Sigmoid colon (tissue), 4 donors: ENCODE measurements around the gene ANO1.

ENCODE experiments used
- EP300 ChIP-seq, 4 donors: sonication (generic); formaldehyde crosslinking; IDR thresholded peaks; one replicate each; pipeline ENCODE4 v1.6.1; 2017; ENCODE audit warnings: antibody characterized with exemption in 4 of 4
- POLR2A ChIP-seq, 2 donors: fragments of 450-650 bp; IDR thresholded peaks; one replicate each; pipeline ENCODE4 v1.6.1; 2016; ENCODE audit warnings: antibody characterized with exemption in 2 of 2, mild to moderate bottlenecking in 2 of 2, moderate library complexity in 2 of 2
- POLR2AphosphoS5 ChIP-seq, 4 donors: sonication (generic); formaldehyde crosslinking; IDR thresholded peaks; one replicate each; pipeline ENCODE4 v1.6.1; 2017; ENCODE audit warnings: antibody characterized with exemption in 4 of 4
- TF ChIP-seq, protein P1 (sequence below), 4 experiments: fragments of 450-650 bp in 3 of 4; fragments of 200-600 bp in 1 of 4; IDR thresholded peaks; one replicate each; pipeline ENCODE4 v1.5.1; 2016 to 2019; ENCODE audit warnings: antibody characterized with exemption in 4 of 4, mild to moderate bottlenecking in 3 of 4, moderate library complexity in 2 of 4

GRCh38 chr11:70233034-70233433 lies 154.9 kb downstream of the ANO1 start:
- TF ChIP-seq, protein P1, sequence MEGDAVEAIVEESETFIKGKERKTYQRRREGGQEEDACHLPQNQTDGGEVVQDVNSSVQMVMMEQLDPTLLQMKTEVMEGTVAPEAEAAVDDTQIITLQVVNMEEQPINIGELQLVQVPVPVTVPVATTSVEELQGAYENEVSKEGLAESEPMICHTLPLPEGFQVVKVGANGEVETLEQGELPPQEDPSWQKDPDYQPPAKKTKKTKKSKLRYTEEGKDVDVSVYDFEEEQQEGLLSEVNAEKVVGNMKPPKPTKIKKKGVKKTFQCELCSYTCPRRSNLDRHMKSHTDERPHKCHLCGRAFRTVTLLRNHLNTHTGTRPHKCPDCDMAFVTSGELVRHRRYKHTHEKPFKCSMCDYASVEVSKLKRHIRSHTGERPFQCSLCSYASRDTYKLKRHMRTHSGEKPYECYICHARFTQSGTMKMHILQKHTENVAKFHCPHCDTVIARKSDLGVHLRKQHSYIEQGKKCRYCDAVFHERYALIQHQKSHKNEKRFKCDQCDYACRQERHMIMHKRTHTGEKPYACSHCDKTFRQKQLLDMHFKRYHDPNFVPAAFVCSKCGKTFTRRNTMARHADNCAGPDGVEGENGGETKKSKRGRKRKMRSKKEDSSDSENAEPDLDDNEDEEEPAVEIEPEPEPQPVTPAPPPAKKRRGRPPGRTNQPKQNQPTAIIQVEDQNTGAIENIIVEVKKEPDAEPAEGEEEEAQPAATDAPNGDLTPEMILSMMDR (IDR thresholded peaks at IDR 0.05) = no peak
- no peak for TF ChIP-seq POLR2AphosphoS5 (IDR thresholded peaks at IDR 0.05)
- no peak for TF ChIP-seq POLR2A (IDR thresholded peaks at IDR 0.05)
- no peak for TF ChIP-seq EP300 (IDR thresholded peaks at IDR 0.05)
